Measurements from ENCODE around the gene HK1. TPM values are rescaled to one million over a fixed set of nuclear protein-coding genes. Genes with fewer than 3 reads are reported as not detected.

Gene HK1
- total RNA-seq, 2 experiments from 2014 or later: 13.1 to 31.5 TPM

DNA sequence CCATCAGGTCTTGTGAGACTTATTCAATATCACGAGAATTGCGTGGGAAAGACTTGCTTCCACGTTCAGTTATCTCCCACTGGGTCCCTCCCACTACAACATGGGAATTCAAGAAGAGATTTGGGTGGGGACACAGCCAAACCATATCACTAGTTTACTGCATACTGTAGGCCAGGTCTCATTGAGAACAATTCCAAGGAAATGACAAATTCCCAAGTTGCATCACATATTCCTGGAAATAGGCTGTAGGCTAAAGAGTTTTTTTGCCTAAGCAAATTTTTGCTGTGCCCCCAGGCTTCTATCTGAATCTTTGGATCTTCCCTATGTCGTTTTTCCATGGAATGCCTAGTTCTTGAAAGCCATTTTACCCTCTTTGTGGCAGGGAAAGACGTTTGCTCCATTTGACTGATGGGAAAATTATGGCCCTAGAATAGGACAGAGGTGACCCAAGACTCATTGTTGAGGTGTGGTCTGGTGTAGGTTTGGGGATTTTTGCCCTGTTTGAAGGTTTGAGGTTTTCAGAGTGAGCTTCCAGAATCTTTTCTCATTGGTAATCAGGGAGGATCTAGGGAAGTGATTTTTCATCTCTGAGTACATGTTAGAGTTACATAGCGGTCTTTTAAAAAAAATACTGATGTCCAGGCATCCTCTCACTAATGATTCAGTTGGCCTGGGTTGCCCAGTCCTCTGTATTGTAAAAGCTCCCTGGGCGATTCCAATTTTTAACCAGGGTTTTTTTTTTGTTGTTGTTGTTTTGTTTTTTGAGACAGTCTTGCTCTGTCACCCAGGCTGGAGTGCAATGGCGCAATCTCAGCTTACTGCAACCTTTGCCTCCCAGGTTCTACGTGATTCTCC lies 94.1 kb downstream of the HK1 start:
- TF ChIP-seq EZH2phosphoT487 (IDR thresholded peaks at IDR 0.05; ENCODE audit: borderline replicate concordance, low read depth, low read length): no peak
- TF ChIP-seq, protein P1, sequence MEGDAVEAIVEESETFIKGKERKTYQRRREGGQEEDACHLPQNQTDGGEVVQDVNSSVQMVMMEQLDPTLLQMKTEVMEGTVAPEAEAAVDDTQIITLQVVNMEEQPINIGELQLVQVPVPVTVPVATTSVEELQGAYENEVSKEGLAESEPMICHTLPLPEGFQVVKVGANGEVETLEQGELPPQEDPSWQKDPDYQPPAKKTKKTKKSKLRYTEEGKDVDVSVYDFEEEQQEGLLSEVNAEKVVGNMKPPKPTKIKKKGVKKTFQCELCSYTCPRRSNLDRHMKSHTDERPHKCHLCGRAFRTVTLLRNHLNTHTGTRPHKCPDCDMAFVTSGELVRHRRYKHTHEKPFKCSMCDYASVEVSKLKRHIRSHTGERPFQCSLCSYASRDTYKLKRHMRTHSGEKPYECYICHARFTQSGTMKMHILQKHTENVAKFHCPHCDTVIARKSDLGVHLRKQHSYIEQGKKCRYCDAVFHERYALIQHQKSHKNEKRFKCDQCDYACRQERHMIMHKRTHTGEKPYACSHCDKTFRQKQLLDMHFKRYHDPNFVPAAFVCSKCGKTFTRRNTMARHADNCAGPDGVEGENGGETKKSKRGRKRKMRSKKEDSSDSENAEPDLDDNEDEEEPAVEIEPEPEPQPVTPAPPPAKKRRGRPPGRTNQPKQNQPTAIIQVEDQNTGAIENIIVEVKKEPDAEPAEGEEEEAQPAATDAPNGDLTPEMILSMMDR (conservative IDR thresholded peaks at IDR 0.05; ENCODE audit: low read length): no peak
- H3K79me2 ChIP-seq (ENCODE audit: insufficient read depth, low read depth, low read length): no peaks in the 10 kb centered on the region
- H3K4me2 ChIP-seq (ENCODE audit: low read length): no peak overlapping the region
- H2AFZ ChIP-seq (ENCODE audit: low read length): no peak overlapping the region
- DNase-seq (ENCODE audit: low spot score): no peak
- no peaks in the 10 kb centered on the region for H3K9me2 ChIP-seq (ENCODE audit: insufficient read depth, low read length)
- BruUV-seq (replicated peaks): no TSS peak
- CTCF ChIA-PET (ENCODE audit: unreplicated experiment): no interaction called here
- no peak overlapping the region for H3K4me3 ChIP-seq (ENCODE audit: low read depth, low read length, poor library complexity, severe bottlenecking)
- H4K20me1 ChIP-seq (ENCODE audit: insufficient read depth, low read length): no peaks in the 10 kb centered on the region
- POLR2A ChIA-PET: interaction anchor here (0.6 kb wide), 1 partner anchor 165 kb away, joined by 3 read pairs; no protein-coding TSS in a partner anchor
- H3K4me1 ChIP-seq (ENCODE audit: insufficient read depth, low read length, poor library complexity, severe bottlenecking): no peaks in the 10 kb centered on the region
- H3K27ac ChIP-seq (ENCODE audit: low read depth, low read length, poor library complexity, severe bottlenecking): no peak overlapping the region
- intact Hi-C loops (cut with micrococcal nuclease; ENCODE audit: unreplicated experiment): no loop called here
- H3K36me3 ChIP-seq (ENCODE audit: insufficient read depth, low read length): 0 out of 2 replicates have a peak, but pooled peaks cover 7% of the 10 kb centered on the region
- no peaks in the 10 kb centered on the region for H3K9me3 ChIP-seq (ENCODE audit: low read length)

DNA sequence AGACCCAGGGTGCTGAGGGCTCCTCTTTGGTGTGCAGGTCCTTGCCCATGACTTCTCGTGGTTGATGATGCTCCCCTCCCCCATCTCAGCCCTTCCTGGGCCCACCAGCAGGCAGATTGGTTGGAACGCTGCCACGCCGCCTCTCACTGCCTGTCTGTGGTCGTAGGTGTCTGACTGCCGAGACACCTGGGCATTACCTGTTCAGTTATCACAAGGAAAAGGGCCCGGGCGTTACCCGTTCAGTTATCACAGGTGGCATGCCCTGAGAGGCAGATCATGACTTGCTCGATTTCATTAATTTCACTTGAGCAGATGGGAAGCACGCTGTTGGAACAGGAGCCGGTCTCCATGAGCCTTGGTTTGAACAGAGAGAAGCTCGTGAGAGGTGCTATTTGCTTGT lies 95.9 kb downstream of the HK1 start:
- CTCF ChIA-PET (ENCODE audit: unreplicated experiment): no interaction called here
- Histone ChIP-seq H3K36me3 (ENCODE audit: insufficient read depth, low read length) (0 out of 2 replicates have a peak, but pooled peaks cover 7% of the 10 kb centered on the region), H3K4me3 (ENCODE audit: low read depth, low read length, poor library complexity, severe bottlenecking) (no peak overlapping the region), H4K20me1 (ENCODE audit: insufficient read depth, low read length) (no peaks in the 10 kb centered on the region), H3K9me3 (ENCODE audit: low read length) (no peaks in the 10 kb centered on the region), H3K27ac (ENCODE audit: low read depth, low read length, poor library complexity, severe bottlenecking) (no peak overlapping the region), H3K4me1 (ENCODE audit: insufficient read depth, low read length, poor library complexity, severe bottlenecking) (peaks cover 7% of the 10 kb centered on the region), H3K79me2 (ENCODE audit: insufficient read depth, low read depth, low read length) (no peaks in the 10 kb centered on the region), H3K4me2 (ENCODE audit: low read length) (no peak overlapping the region), H3K9me2 (ENCODE audit: insufficient read depth, low read length) (no peaks in the 10 kb centered on the region), H2AFZ (ENCODE audit: low read length) (no peak overlapping the region)
- TF ChIP-seq, protein P1 (conservative IDR thresholded peaks at IDR 0.05; ENCODE audit: low read length): no peak
- POLR2A ChIA-PET: no interaction called here
- no peak for DNase-seq (ENCODE audit: low spot score)
- no TSS peak for BruUV-seq (replicated peaks)
- intact Hi-C loops (cut with micrococcal nuclease; ENCODE audit: unreplicated experiment): no loop called here

DNA sequence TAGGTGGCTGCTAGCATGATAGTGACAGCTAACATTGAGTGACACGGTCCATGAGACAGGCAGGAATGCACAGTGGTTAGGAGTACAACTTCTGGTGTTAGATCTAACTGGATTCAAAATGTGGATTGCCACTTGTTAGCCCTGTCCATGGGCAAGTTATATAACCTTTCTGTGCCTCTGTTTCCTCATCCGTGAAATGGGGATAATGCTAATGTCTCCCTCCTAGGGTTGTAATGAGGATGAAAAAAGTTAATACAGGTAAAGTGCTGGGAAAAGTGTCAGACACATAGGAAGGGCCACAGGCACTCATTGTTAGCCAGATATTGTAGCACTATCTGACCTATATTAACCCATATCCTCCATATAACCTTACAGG lies 96.6 kb downstream of the HK1 start:
- no peaks in the 10 kb centered on the region for H3K9me2 ChIP-seq (ENCODE audit: insufficient read depth, low read length)
- no peaks in the 10 kb centered on the region for H4K20me1 ChIP-seq (ENCODE audit: insufficient read depth, low read length)
- H3K36me3 ChIP-seq (ENCODE audit: insufficient read depth, low read length): 0 out of 2 replicates have a peak, but pooled peaks cover 10% of the 10 kb centered on the region
- H3K9me3 ChIP-seq (ENCODE audit: low read length): no peaks in the 10 kb centered on the region
- ChIA-PET CTCF (ENCODE audit: unreplicated experiment) (no interaction called here), POLR2A (no interaction called here)
- H3K79me2 ChIP-seq (ENCODE audit: insufficient read depth, low read depth, low read length): no peaks in the 10 kb centered on the region
- no peak for DNase-seq (ENCODE audit: low spot score)
- peaks cover 7% of the 10 kb centered on the region for H3K4me1 ChIP-seq (ENCODE audit: insufficient read depth, low read length, poor library complexity, severe bottlenecking)
- no TSS peak for BruUV-seq (replicated peaks)
- no peak overlapping the region for H2AFZ ChIP-seq (ENCODE audit: low read length)
- TF ChIP-seq EZH2phosphoT487 (IDR thresholded peaks at IDR 0.05; ENCODE audit: borderline replicate concordance, low read depth, low read length): no peak
- TF ChIP-seq, protein P1 (conservative IDR thresholded peaks at IDR 0.05; ENCODE audit: low read length): no peak
- no peak overlapping the region for H3K4me3 ChIP-seq (ENCODE audit: low read depth, low read length, poor library complexity, severe bottlenecking)
- H3K27ac ChIP-seq (ENCODE audit: low read depth, low read length, poor library complexity, severe bottlenecking): no peak overlapping the region
- intact Hi-C loops (cut with micrococcal nuclease; ENCODE audit: unreplicated experiment): no loop called here
- H3K4me2 ChIP-seq (ENCODE audit: low read length): no peak overlapping the region
